Spleen (tissue), 11 donors: ENCODE results near the gene NF2. TPM values are rescaled to one million over a fixed set of nuclear protein-coding genes. Genes with fewer than 3 reads are reported as not detected.

ENCODE experiments used
- DNase-seq: peaks from one replicate; pipeline ENCODE4 v3.0.0-alpha.2; 2020
- H3K27ac ChIP-seq, 8 donors: fragments of 200-600 bp; sonication (generic) in 7 of 8; 1 replicate in 4 of 8; 2 replicates in 4 of 8; pipeline versions ENCODE4 v1.5.0 to v1.8.0; 2016 to 2021; ENCODE audit warnings: inconsistent platforms in 4 of 8, mild to moderate bottlenecking in 4 of 8, moderate library complexity in 1 of 8
- H3K27me3 ChIP-seq, 7 donors: fragments of 200-600 bp; sonication (generic) in 6 of 7; replicated peaks in 1 of 7; 1 replicate in 4 of 7; 2 replicates in 3 of 7; pipeline versions ENCODE4 v1.5.0 to v1.8.0; 2016 to 2021; ENCODE audit warnings: inconsistent platforms in 3 of 7, mild to moderate bottlenecking in 1 of 7
- H3K36me3 ChIP-seq, 6 donors: fragments of 200-600 bp; sonication (generic) in 5 of 6; 1 replicate in 4 of 6; 2 replicates in 2 of 6; pipeline versions ENCODE4 v1.5.0 to v1.8.0; 2016 to 2021; ENCODE audit warnings: inconsistent platforms in 2 of 6
- H3K4me1 ChIP-seq, 6 donors: fragments of 200-600 bp; sonication (generic) in 5 of 6; 1 replicate in 3 of 6; 2 replicates in 3 of 6; pipeline versions ENCODE4 v1.5.0 to v1.8.0; 2016 to 2021; ENCODE audit warnings: inconsistent platforms in 3 of 6
- H3K4me3 ChIP-seq, 8 donors: fragments of 200-600 bp; sonication (generic) in 7 of 8; 1 replicate in 4 of 8; 2 replicates in 4 of 8; pipeline versions ENCODE4 v1.5.0 to v1.8.0; 2016 to 2021; ENCODE audit warnings: inconsistent platforms in 4 of 8, mild to moderate bottlenecking in 4 of 8, moderate library complexity in 2 of 8
- H3K9me3 ChIP-seq, 8 donors: fragments of 200-600 bp; sonication (generic) in 7 of 8; 1 replicate in 4 of 8; 2 replicates in 4 of 8; pipeline versions ENCODE4 v1.5.0 to v1.8.0; 2016 to 2021; ENCODE audit warnings: inconsistent platforms in 4 of 8
- POLR2A ChIP-seq, 3 donors: fragments of 450-650 bp; IDR thresholded peaks; one replicate each; pipeline ENCODE4 v1.5.1; 2017; ENCODE audit warnings: antibody characterized with exemption in 3 of 3, mild to moderate bottlenecking in 1 of 3
- POLR2AphosphoS5 ChIP-seq, 3 donors: sonication (generic); formaldehyde crosslinking; IDR thresholded peaks; one replicate each; pipeline ENCODE4 v1.5.1; 2017; ENCODE audit warnings: antibody characterized with exemption in 3 of 3
- WGBS, 5 donors: extraction: QIAGEN DNeasy Blood & Tissue Kit in 3 of 5; methylation state at CpG; one replicate each; pipeline versions ENCODE4 v1.1.5 to v1.1.7; 2013 to 2018; 5-methylcytosine and 5-hydroxymethylcytosine counted together
- intact Hi-C: fragments of 100-400 bp; cut with DNase I; formaldehyde crosslinking; loops from one replicate; pipeline ENCODE4 v1.15.0; 2023; ENCODE audit warnings: low total_unique reads
- polyA plus RNA-seq, 3 donors: library from polyadenylated mRNA; stranded (reverse); fragments of 200-250 nt; gene quantifications; one replicate each; pipeline ENCODE4 v1.2.1, GENCODE V29; 2013
- total RNA-seq, 7 donors: library from RNA; depleted of rRNA in 3 of 7; stranded (reverse); fragments of >200 nt in 3 of 7; fragmentation: NEBNext Ultra II Directional in 4 of 7; extraction: Animal tissue kit (Norgen Biotek cat#: 25700) in 4 of 7; gene quantifications; one replicate each; pipeline versions ENCODE4 v1.1.0 to v1.2.1, GENCODE V29; 2016 to 2021
- TF ChIP-seq, protein P1 (sequence below), 11 experiments: fragments of 200-600 bp in 7 of 11; fragments of 450-650 bp in 4 of 11; sonication (generic) in 4 of 11; IDR thresholded peaks in 8 of 11; conservative IDR thresholded peaks in 3 of 11; 1 replicate in 7 of 11; 2 replicates in 4 of 11; pipeline versions ENCODE4 v1.4.0 to v1.8.0; 2016 to 2021; ENCODE audit warnings: antibody characterized with exemption in 11 of 11, inconsistent platforms in 4 of 11, mild to moderate bottlenecking in 1 of 11
- donor health status: healthy with polysubstance abuse.
- donor health status: DM: no; HTN: no; CAD: no; lungs with moderate emphysema.
- donor health status: DM: no; HTN: no; CAD: no.
- donor health status: Bipolar disorder and iron deficiency.
- donor health status: healthy.
- donor health status: DM: no; HTN: no; CAD: no.
- donor health status: DM: yes; HTN: yes; CAD: no.

The NF2 gene
- total and polyA plus RNA-seq, 10 donors = 3.9 to 42.9 (median 31.4) TPM

DNA sequence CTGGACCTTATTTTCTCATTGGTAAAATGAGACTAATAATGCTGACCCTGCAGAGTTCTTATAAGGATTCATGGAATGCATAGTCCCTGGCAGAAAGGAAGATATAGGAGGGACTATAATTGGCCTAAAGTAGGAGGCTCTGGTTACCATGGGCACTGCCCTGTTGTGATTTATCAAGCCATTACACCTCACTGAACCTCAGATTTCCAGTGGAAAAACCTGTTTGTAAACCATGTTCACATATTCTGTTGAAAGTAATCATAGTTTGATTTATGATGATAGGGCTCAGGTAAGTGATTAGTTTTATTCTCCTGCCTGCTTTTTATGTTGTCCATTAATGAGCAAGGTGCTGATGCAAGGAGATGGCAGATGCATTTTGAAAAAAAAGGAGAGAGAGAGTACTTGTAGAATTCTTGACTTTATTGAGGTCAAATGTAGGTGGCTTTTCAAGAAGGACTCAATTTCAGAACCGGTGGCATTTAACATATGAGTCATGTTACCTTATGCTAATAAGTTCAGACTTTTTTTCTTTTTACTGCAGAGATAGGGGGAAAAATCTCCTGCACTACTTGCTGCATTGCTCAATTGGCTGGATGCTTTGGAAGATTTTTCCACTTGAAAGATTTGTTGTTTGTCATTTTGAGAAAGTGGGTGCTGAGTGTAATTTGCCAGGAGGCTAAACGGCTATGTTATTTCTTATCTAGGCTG lies 14.6 kb downstream of the NF2 start:
- WGBS, 5 donors = 46 to 52% (median 47%) methylated on average over 2 of the region's 2 CpGs
- no peaks in the 10 kb centered on the region for H3K9me3 ChIP-seq
- no peak overlapping the region for H3K4me3 ChIP-seq
- TF ChIP-seq POLR2A (IDR thresholded peaks at IDR 0.05) (no peak), POLR2AphosphoS5 (IDR thresholded peaks at IDR 0.05) (no peak)
- TF ChIP-seq, protein P1, sequence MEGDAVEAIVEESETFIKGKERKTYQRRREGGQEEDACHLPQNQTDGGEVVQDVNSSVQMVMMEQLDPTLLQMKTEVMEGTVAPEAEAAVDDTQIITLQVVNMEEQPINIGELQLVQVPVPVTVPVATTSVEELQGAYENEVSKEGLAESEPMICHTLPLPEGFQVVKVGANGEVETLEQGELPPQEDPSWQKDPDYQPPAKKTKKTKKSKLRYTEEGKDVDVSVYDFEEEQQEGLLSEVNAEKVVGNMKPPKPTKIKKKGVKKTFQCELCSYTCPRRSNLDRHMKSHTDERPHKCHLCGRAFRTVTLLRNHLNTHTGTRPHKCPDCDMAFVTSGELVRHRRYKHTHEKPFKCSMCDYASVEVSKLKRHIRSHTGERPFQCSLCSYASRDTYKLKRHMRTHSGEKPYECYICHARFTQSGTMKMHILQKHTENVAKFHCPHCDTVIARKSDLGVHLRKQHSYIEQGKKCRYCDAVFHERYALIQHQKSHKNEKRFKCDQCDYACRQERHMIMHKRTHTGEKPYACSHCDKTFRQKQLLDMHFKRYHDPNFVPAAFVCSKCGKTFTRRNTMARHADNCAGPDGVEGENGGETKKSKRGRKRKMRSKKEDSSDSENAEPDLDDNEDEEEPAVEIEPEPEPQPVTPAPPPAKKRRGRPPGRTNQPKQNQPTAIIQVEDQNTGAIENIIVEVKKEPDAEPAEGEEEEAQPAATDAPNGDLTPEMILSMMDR (IDR thresholded peaks at IDR 0.05 in 8 of 11, conservative IDR thresholded peaks at IDR 0.05 in 3 of 11) = no peak
- no peak for DNase-seq
- H3K36me3 ChIP-seq = no peaks in the 10 kb centered on the region
- peaks cover 10 to 45% (median 20%) of the 10 kb centered on the region in 6 donors for H3K4me1 ChIP-seq
- no peak overlapping the region for H3K27ac ChIP-seq
- H3K27me3 ChIP-seq = no peaks in the 10 kb centered on the region
- intact Hi-C loops = no loop called here

GRCh38 chr22:29621761-29622526 lies 18.5 kb downstream of the NF2 start:
- peaks cover 20 to 73% (median 44%) of the 10 kb centered on the region in 6 donors for H3K4me1 ChIP-seq

DNA sequence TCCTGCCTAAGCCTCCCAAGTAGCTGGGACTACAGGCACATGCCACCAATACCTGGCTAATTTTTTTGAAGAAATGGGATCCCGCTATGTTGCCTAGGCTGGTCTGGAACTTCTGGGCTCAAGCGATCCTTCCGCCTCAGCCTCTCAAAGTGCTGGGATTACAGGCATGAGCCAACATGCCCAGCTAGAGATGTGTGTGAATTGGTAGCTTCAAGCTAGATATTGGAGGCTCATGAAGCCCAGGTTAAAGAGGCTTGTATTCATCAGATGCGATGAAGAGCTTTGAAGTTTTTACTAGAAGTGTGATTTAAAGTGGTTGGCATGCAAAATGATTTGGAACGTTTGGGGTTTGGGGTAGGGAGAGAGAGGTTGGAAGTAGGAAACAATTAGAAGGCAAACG lies 19.6 kb downstream of the NF2 start:
- intact Hi-C loops = no loop called here
- no peak for DNase-seq
- H3K9me3 ChIP-seq = no peaks in the 10 kb centered on the region
- no peak for TF ChIP-seq POLR2AphosphoS5 (IDR thresholded peaks at IDR 0.05)
- TF ChIP-seq POLR2A (IDR thresholded peaks at IDR 0.05) = no peak
- TF ChIP-seq, protein P1 (IDR thresholded peaks at IDR 0.05 in 8 of 11, conservative IDR thresholded peaks at IDR 0.05 in 3 of 11) = no peak
- H3K4me3 ChIP-seq = no peak overlapping the region
- no peaks in the 10 kb centered on the region for H3K36me3 ChIP-seq
- H3K27ac ChIP-seq = peak overlapping the region in 4 of 8 donors; percentile 39 to 65 (median 59)
- WGBS, 5 donors = 81 to 90% (median 84%) methylated on average over 6 of the region's 6 CpGs
- no peaks in the 10 kb centered on the region for H3K27me3 ChIP-seq
- H3K4me1 ChIP-seq = peaks cover 20 to 66% (median 44%) of the 10 kb centered on the region in 6 donors

More at GRCh38 chr22:29621761-29622526, 18.5 kb downstream of the NF2 start:
- no peaks in the 10 kb centered on the region for H3K36me3 ChIP-seq
- DNase-seq = no peak
- 42 to 56% (median 47%) methylated on average over 5 of the region's 5 CpGs for WGBS, 5 donors
- no peak overlapping the region for H3K4me3 ChIP-seq
- intact Hi-C loops = no loop called here
- H3K27ac ChIP-seq = peak overlapping the region in 7 of 8 donors; percentile 26 to 71 (median 52)
- no peaks in the 10 kb centered on the region for H3K9me3 ChIP-seq
- no peaks in the 10 kb centered on the region for H3K27me3 ChIP-seq
- TF ChIP-seq, protein P1 (IDR thresholded peaks at IDR 0.05 in 8 of 11, conservative IDR thresholded peaks at IDR 0.05 in 3 of 11) = no peak
- TF ChIP-seq POLR2A (IDR thresholded peaks at IDR 0.05) (no peak), POLR2AphosphoS5 (IDR thresholded peaks at IDR 0.05) (no peak)
